Measurements from ENCODE around the gene IL11RA. TPM values are rescaled to one million over a fixed set of nuclear protein-coding genes. Genes with fewer than 3 reads are reported as not detected.

Gene IL11RA
- total and polyA plus RNA-seq, 9 of the 15 experiments (the other 6 are each of a cell fraction or from before 2014, with no cell fraction given), result 0.11 to 5.8 (median 2.8) TPM

DNA sequence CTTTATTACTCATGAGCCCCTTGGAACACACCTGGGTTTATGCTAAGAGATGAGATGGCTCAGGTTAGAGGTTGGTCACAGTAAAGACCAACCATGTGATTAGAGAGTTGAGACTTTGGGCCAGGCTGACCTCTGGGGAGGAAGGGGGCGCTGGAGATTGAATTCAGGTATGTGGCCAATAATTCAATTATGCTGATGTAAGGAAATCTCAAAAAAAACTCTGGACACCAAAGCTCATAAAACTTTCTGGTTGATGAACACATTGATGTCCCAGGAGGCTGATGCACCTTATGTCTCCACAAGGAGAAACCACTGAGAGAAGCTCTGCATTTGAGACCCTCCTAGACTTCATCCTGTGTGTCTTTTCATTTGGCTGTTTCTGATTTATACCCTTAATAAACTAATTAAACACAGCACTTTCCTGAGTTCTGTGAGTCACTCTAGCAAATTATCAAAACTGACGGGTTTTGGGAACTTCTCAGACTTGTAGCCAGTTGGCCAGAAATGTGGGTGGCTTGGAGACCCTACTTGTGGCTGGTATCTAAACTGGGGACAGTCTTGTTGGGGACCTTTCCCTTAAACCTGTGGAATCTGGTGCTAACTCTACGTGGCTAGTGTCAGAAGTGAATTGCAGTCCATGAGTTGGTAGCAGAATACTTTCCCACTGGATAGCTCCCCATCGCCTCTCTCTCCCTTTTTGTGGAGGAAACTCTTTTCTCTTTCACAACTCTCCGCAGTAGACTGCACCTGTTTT lies 18.0 kb downstream of the IL11RA start:
- Histone ChIP-seq H3K36me3 (ENCODE audit: control insufficient read depth, insufficient read depth, low read length) (peaks cover 14% of the 10 kb centered on the region; the same call in 2 of the 3 replicates), H3K9me3 (replicated peaks; ENCODE audit: control insufficient read depth, insufficient read depth, low read depth, low read length) (no peaks in the 10 kb centered on the region), H3K79me2 (ENCODE audit: control insufficient read depth, insufficient read depth, low read length) (peaks cover 28% of the 10 kb centered on the region), H3K4me2 (ENCODE audit: insufficient read depth, low read length) (no peak overlapping the region), H3K9me1 (ENCODE audit: control insufficient read depth, insufficient read depth, low read length) (no peaks in the 10 kb centered on the region), H3K9ac (ENCODE audit: insufficient read depth in 1 of 2, low read depth in 2 of 2, low read length in 2 of 2) (no peak overlapping the region), H3K27me3 (ENCODE audit: control insufficient read depth in 2 of 2, insufficient read depth in 2 of 2, low read length in 2 of 2) (no peaks in the 10 kb centered on the region), H3K4me1 (replicated peaks in 1 of 2; ENCODE audit: control insufficient read depth in 2 of 2, insufficient read depth in 2 of 2, low read length in 2 of 2) (peaks cover 6% of the 10 kb centered on the region in 2 experiments; a peak in 4 of 5 replicates), H3K27ac (ENCODE audit: extremely low read depth, low read depth, low read length) (no peak overlapping the region), H2AFZ (ENCODE audit: low read depth, low read length) (no peak overlapping the region), H4K20me1 (replicated peaks; ENCODE audit: control insufficient read depth, insufficient read depth, low read length) (0 out of 2 replicates have a peak, but pooled peaks cover 4% of the 10 kb centered on the region), H3K4me3 (no peak overlapping the region)
- no peak for FAIRE-seq
- ChIA-PET CTCF (ENCODE audit: low intra/inter-chr PET ratio) (no interaction called here), POLR2A (no interaction called here)
- BruUV-seq (replicated peaks), result no TSS peak
- ATAC-seq, result no peak
- intact Hi-C loops (cut with micrococcal nuclease), result no loop called here
- TF ChIP-seq MAFK (IDR thresholded peaks at IDR 0.05; ENCODE audit: low read length) (peak; percentile 14; the same call in 1 of the 2 replicates), CBX1 (IDR thresholded peaks at IDR 0.05; ENCODE audit: low read depth) (no peak), ZNF316 (IDR thresholded peaks at IDR 0.05) (peak; percentile 55)
- in situ Hi-C loops (cut with MboI), result no loop called here
- no peak for DNase-seq (ENCODE audit: extremely low read depth in 1 of 4, low spot score in 3 of 4)
- 56% methylated on average over 5 of the region's 5 CpGs for WGBS (ENCODE audit: insufficient coverage, low coverage, missing lambda C conversion rate)

- no peak for ATAC-seq
- Histone ChIP-seq H3K4me3 (no peak overlapping the region), H3K9me1 (ENCODE audit: control insufficient read depth, insufficient read depth, low read length) (no peaks in the 10 kb centered on the region), H2AFZ (ENCODE audit: low read depth, low read length) (no peak overlapping the region), H3K27ac (ENCODE audit: extremely low read depth, low read depth, low read length) (no peak overlapping the region), H3K36me3 (ENCODE audit: control insufficient read depth, insufficient read depth, low read length) (peaks cover 14% of the 10 kb centered on the region; the same call in 2 of the 3 replicates), H3K9ac (ENCODE audit: insufficient read depth in 1 of 2, low read depth in 2 of 2, low read length in 2 of 2) (peak overlapping the region in 1 of 2 experiments; percentile 52; a peak in 1 of 4 replicates), H4K20me1 (replicated peaks; ENCODE audit: control insufficient read depth, insufficient read depth, low read length) (0 out of 2 replicates have a peak, but pooled peaks cover 1% of the 10 kb centered on the region), H3K27me3 (ENCODE audit: control insufficient read depth in 2 of 2, insufficient read depth in 2 of 2, low read length in 2 of 2) (no peaks in the 10 kb centered on the region), H3K4me1 (replicated peaks in 1 of 2; ENCODE audit: control insufficient read depth in 2 of 2, insufficient read depth in 2 of 2, low read length in 2 of 2) (peaks cover 0 to 6% of the 10 kb centered on the region in 2 experiments; a peak in 3 of 5 replicates), H3K9me3 (replicated peaks; ENCODE audit: control insufficient read depth, insufficient read depth, low read depth, low read length) (no peaks in the 10 kb centered on the region), H3K79me2 (ENCODE audit: control insufficient read depth, insufficient read depth, low read length) (peaks cover 20% of the 10 kb centered on the region), H3K4me2 (ENCODE audit: insufficient read depth, low read length) (no peak overlapping the region)
- BruUV-seq (replicated peaks), result no TSS peak
- 0% methylated on average over 1 of the region's 1 CpG for WGBS (ENCODE audit: insufficient coverage, low coverage, missing lambda C conversion rate)
- no peak for DNase-seq (ENCODE audit: extremely low read depth in 1 of 4, low spot score in 3 of 4)
- ChIA-PET POLR2A (interaction anchor here (0.6 kb wide), 1 partner anchor 1438 kb away, joined by 3 read pairs; no protein-coding TSS in a partner anchor), CTCF (ENCODE audit: low intra/inter-chr PET ratio) (no interaction called here)
- no peak for TF ChIP-seq U2AF2 (optimal IDR thresholded peaks at IDR 0.05; ENCODE audit: low read depth, low read length)
- no peak for TF ChIP-seq EGR1 (conservative IDR thresholded peaks at IDR 0.05)
- TF ChIP-seq ZNF766 (CRISPR knock-in tag; conservative IDR thresholded peaks at IDR 0.05), result no peak
- no peak for TF ChIP-seq CBFA2T3 (IDR thresholded peaks at IDR 0.05)
- no peak for TF ChIP-seq HNRNPH1 (optimal IDR thresholded peaks at IDR 0.05; ENCODE audit: low read depth, low read length)
- TF ChIP-seq MEF2A (IDR thresholded peaks at IDR 0.05; ENCODE audit: control insufficient read depth, low read depth, low read length), result no peak
- no peak for TF ChIP-seq FOS (IDR thresholded peaks at IDR 0.05; ENCODE audit: extremely low read depth, insufficient read length)
- TF ChIP-seq TOE1 (IDR thresholded peaks at IDR 0.05; ENCODE audit: borderline replicate concordance), result no peak
- no peak for TF ChIP-seq TOE1 (CRISPR knock-in tag; IDR thresholded peaks at IDR 0.05; ENCODE audit: borderline replicate concordance, low read depth)
- in situ Hi-C loops (cut with MboI), result no loop called here
- intact Hi-C loops (cut with micrococcal nuclease), result no loop called here
- no peak for FAIRE-seq
Observed at GRCh38 chr9:34671307-34671706, 19.3 kb downstream of the IL11RA start.
